Stimulated activated naive CD4-positive, alpha-beta T cell treated with Interleukin-2 at 50 U/mL for 16 hours (primary cell): ENCODE measurements around the gene NPEPL1.
"Not testable (repeated sequence)": the region's sequence is repeated elsewhere in the genome, so short reads cannot be mapped to it uniquely, and the experiment has no call there.

ENCODE experiments used
- DNase-seq: peaks from one replicate; lab custom pipeline; 2025; lab: John Stamatoyannopoulos, UW

NPEPL1 gene

GRCh38 chr20:58692579-58693225 lies at the start of gene NPEPL1:
TSS of gene NPEPL1 (plus strand) at chr20:58692800. CDS start at chr20:58692901, 101 bp downstream.
- DNase-seq = peak; percentile 34

- not testable (repeated sequence) for DNase-seq
These were observed 49.7 kb upstream of the NPEPL1 start for GRCh38 chr20:58642896-58643295.

- no peak for DNase-seq
These were observed 47.1 kb upstream of the NPEPL1 start for GRCh38 chr20:58645412-58645968.

- no peak for DNase-seq
These were observed 46.3 kb upstream of the NPEPL1 start for GRCh38 chr20:58646257-58646656.

- DNase-seq = no peak
These were observed 45.9 kb upstream of the NPEPL1 start for GRCh38 chr20:58646703-58647102.

GRCh38 chr20:58647162-58647795 lies 45.3 kb upstream of the NPEPL1 start:
- no peak for DNase-seq

- no peak for DNase-seq
These were observed 44.7 kb upstream of the NPEPL1 start for GRCh38 chr20:58647796-58648501.

GRCh38 chr20:58648502-58648825 lies 44.1 kb upstream of the NPEPL1 start:
- DNase-seq = not testable (repeated sequence)

GRCh38 chr20:58649288-58650180 lies 43.1 kb upstream of the NPEPL1 start:
- peak; percentile 7 for DNase-seq

- DNase-seq = peak; percentile 37
These were observed 42.3 kb upstream of the NPEPL1 start for GRCh38 chr20:58650181-58650775.

- DNase-seq = peak; percentile 83
These were observed 41.6 kb upstream of the NPEPL1 start, which contains the start of gene STX16 for GRCh38 chr20:58650776-58651558. TSS of gene STX16 (plus strand) at chr20:58651283. CDS start at chr20:58652007, 724 bp downstream.

- DNase-seq = no peak
These were observed 41.0 kb upstream of the NPEPL1 start for GRCh38 chr20:58651559-58651945.

- peak; percentile 89 for DNase-seq
These were observed 40.5 kb upstream of the NPEPL1 start for GRCh38 chr20:58651946-58652605.

- no peak for DNase-seq
These were observed 39.9 kb upstream of the NPEPL1 start for GRCh38 chr20:58652606-58653294.

GRCh38 chr20:58654337-58654736 lies 38.3 kb upstream of the NPEPL1 start:
- DNase-seq = no peak

- no peak for DNase-seq
These were observed 37.1 kb upstream of the NPEPL1 start for GRCh38 chr20:58655328-58656107.

GRCh38 chr20:58656831-58657230 lies 35.8 kb upstream of the NPEPL1 start:
- DNase-seq = no peak

GRCh38 chr20:58657262-58657661 lies 35.3 kb upstream of the NPEPL1 start:
- DNase-seq = no peak

GRCh38 chr20:58657986-58658385 lies 34.6 kb upstream of the NPEPL1 start:
- no peak for DNase-seq
